Measurements from ENCODE around the gene ASB6. TPM values are rescaled to one million over a fixed set of nuclear protein-coding genes. Genes with fewer than 3 reads are reported as not detected.

The ASB6 gene
- total and polyA plus RNA-seq, 2 of the 13 experiments (the other 11 are each of a cell fraction or from before 2014, with no cell fraction given): 8.2 to 8.4 TPM

DNA sequence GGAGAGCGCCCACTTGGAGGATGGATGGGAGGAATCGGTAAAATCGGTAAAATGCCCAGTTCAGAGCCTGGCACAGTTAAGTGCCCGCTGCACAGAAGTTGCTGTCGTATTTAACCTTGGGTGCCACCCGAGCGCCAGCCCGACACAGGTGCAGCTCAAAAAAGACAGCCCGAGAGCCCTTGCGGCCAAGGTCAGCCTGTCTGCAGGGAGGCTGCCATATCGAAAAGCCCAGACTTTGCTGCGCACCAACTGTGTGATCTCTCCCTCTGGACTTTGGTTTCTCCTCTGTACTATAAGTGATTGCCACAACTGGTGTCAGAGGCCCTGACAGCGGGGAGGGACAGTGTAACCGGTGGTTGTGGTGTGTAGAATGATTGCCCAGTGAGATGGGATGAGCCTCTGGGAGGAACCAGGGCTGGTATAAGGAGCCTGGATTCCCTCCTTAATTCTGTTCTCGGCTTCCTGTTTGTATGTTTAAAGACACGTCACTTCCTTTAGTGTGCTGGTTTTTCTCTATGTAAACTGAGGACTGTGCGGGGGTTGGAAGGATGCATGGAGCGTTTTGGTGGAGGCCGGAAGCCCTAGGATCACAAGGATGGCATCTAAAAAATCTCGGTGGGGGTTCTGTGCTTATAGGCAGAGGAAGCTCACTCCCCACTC lies 15.2 kb downstream of the ASB6 start (continued):
- TF ChIP-seq, protein P1, sequence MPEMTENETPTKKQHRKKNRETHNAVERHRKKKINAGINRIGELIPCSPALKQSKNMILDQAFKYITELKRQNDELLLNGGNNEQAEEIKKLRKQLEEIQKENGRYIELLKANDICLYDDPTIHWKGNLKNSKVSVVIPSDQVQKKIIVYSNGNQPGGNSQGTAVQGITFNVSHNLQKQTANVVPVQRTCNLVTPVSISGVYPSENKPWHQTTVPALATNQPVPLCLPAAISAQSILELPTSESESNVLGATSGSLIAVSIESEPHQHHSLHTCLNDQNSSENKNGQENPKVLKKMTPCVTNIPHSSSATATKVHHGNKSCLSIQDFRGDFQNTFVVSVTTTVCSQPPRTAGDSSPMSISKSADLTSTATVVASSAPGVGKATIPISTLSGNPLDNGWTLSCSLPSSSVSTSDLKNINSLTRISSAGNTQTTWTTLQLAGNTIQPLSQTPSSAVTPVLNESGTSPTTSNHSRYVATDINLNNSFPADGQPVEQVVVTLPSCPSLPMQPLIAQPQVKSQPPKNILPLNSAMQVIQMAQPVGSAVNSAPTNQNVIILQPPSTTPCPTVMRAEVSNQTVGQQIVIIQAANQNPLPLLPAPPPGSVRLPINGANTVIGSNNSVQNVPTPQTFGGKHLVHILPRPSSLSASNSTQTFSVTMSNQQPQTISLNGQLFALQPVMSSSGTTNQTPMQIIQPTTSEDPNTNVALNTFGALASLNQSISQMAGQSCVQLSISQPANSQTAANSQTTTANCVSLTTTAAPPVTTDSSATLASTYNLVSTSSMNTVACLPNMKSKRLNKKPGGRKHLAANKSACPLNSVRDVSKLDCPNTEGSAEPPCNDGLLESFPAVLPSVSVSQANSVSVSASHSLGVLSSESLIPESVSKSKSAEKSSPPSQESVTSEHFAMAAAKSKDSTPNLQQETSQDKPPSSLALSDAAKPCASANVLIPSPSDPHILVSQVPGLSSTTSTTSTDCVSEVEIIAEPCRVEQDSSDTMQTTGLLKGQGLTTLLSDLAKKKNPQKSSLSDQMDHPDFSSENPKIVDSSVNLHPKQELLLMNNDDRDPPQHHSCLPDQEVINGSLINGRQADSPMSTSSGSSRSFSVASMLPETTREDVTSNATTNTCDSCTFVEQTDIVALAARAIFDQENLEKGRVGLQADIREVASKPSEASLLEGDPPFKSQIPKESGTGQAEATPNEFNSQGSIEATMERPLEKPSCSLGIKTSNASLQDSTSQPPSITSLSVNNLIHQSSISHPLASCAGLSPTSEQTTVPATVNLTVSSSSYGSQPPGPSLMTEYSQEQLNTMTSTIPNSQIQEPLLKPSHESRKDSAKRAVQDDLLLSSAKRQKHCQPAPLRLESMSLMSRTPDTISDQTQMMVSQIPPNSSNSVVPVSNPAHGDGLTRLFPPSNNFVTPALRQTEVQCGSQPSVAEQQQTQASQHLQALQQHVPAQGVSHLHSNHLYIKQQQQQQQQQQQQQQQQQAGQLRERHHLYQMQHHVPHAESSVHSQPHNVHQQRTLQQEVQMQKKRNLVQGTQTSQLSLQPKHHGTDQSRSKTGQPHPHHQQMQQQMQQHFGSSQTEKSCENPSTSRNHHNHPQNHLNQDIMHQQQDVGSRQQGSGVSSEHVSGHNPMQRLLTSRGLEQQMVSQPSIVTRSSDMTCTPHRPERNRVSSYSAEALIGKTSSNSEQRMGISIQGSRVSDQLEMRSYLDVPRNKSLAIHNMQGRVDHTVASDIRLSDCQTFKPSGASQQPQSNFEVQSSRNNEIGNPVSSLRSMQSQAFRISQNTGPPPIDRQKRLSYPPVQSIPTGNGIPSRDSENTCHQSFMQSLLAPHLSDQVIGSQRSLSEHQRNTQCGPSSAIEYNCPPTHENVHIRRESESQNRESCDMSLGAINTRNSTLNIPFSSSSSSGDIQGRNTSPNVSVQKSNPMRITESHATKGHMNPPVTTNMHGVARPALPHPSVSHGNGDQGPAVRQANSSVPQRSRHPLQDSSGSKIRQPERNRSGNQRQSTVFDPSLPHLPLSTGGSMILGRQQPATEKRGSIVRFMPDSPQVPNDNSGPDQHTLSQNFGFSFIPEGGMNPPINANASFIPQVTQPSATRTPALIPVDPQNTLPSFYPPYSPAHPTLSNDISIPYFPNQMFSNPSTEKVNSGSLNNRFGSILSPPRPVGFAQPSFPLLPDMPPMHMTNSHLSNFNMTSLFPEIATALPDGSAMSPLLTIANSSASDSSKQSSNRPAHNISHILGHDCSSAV (CRISPR knock-in tag; IDR thresholded peaks at IDR 0.05; ENCODE audit: borderline replicate concordance): no peak
- TF ChIP-seq FOSL1 (CRISPR knock-in tag; IDR thresholded peaks at IDR 0.05; ENCODE audit: borderline replicate concordance) (no peak), ZNF160 (CRISPR knock-in tag; IDR thresholded peaks at IDR 0.05) (no peak), ZNF816 (CRISPR knock-in tag; IDR thresholded peaks at IDR 0.05; ENCODE audit: borderline replicate concordance) (peak; percentile 34; the same call in 1 of the 2 replicates), ZSCAN25 (CRISPR knock-in tag; IDR thresholded peaks at IDR 0.05) (peak; percentile 45; the same call in 1 of the 2 replicates), CEBPB (IDR thresholded peaks at IDR 0.05; ENCODE audit: borderline replicate concordance, low read depth, low read length) (peak; percentile 36; the same call in 1 of the 2 replicates), ZFP36L1 (CRISPR knock-in tag; IDR thresholded peaks at IDR 0.05) (0 out of 2 replicates have a peak, but pooled peaks have one; percentile 12), REPIN1 (CRISPR knock-in tag; IDR thresholded peaks at IDR 0.05; ENCODE audit: borderline replicate concordance, low read depth) (no peak), ZNF256 (CRISPR knock-in tag; conservative IDR thresholded peaks at IDR 0.05) (0 out of 2 replicates have a peak, but pooled peaks have one; percentile 15), TBX2 (CRISPR knock-in tag; IDR thresholded peaks at IDR 0.05; ENCODE audit: borderline replicate concordance) (no peak; the same call in 1 of the 2 replicates), MIXL1 (CRISPR knock-in tag; IDR thresholded peaks at IDR 0.05) (no peak), ZNF773 (CRISPR knock-in tag; IDR thresholded peaks at IDR 0.05; ENCODE audit: borderline replicate concordance) (no peak), ZNF446 (CRISPR knock-in tag; IDR thresholded peaks at IDR 0.05) (no peak), ZNF570 (CRISPR knock-in tag; IDR thresholded peaks at IDR 0.05; ENCODE audit: borderline replicate concordance) (no peak), TCF12 (IDR thresholded peaks at IDR 0.05) (no peak), TCF12 (CRISPR knock-in tag; IDR thresholded peaks at IDR 0.05) (no peak), ZNF224 (CRISPR knock-in tag; IDR thresholded peaks at IDR 0.05) (peak; percentile 3; the same call in 1 of the 2 replicates), SRF (IDR thresholded peaks at IDR 0.05; ENCODE audit: low read depth, low read length) (no peak), NCOA2 (CRISPR knock-in tag; IDR thresholded peaks at IDR 0.05) (no peak; the same call in 1 of the 2 replicates), HNRNPUL1 (IDR thresholded peaks at IDR 0.05; ENCODE audit: low read depth, low read length) (no peak), ZNF605 (CRISPR knock-in tag; IDR thresholded peaks at IDR 0.05) (no peak)
- TF ChIP-seq, protein P2, sequence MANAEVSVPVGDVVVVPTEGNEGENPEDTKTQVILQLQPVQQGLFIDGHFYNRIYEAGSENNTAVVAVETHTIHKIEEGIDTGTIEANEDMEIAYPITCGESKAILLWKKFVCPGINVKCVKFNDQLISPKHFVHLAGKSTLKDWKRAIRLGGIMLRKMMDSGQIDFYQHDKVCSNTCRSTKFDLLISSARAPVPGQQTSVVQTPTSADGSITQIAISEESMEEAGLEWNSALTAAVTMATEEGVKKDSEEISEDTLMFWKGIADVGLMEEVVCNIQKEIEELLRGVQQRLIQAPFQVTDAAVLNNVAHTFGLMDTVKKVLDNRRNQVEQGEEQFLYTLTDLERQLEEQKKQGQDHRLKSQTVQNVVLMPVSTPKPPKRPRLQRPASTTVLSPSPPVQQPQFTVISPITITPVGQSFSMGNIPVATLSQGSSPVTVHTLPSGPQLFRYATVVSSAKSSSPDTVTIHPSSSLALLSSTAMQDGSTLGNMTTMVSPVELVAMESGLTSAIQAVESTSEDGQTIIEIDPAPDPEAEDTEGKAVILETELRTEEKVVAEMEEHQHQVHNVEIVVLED (CRISPR knock-in tag; IDR thresholded peaks at IDR 0.05; ENCODE audit: borderline replicate concordance): no peak
